Activated T-cell treated with anti-CD3 and anti-CD28 coated beads, Interleukin-2, amount 50 U/mL, for 48 hours (primary cell): ENCODE measurements around the gene CACNG6.
"Not testable (repeated sequence)": the region's sequence is repeated elsewhere in the genome, so short reads cannot be mapped to it uniquely, and the experiment has no call there.

Experiments used
- DNase-seq, 2 experiments: peaks; one replicate each; pipeline ENCODE4 v3.0.0-alpha.2; 2020

CACNG6 gene

GRCh38 chr19:53991224-53992113 lies at the start of gene CACNG6:
TSS of gene CACNG6 (plus strand) at chr19:53991637. CDS start at chr19:53992878, 1,241 bp downstream.
- no peak for DNase-seq

GRCh38 chr19:53942001-53942786 lies 49.2 kb upstream of the CACNG6 start:
- peak; percentile 45 to 48 for DNase-seq

- DNase-seq: no peak
Observed at GRCh38 chr19:53944416-53944815, 47.0 kb upstream of the CACNG6 start.

GRCh38 chr19:53944933-53945332 lies 46.5 kb upstream of the CACNG6 start:
- DNase-seq: no peak

- no peak for DNase-seq
Observed at GRCh38 chr19:53945441-53945840, 46.0 kb upstream of the CACNG6 start.

GRCh38 chr19:53945998-53946397 lies 45.4 kb upstream of the CACNG6 start:
- DNase-seq: no peak

GRCh38 chr19:53947624-53948023 lies 43.8 kb upstream of the CACNG6 start:
- no peak for DNase-seq

- DNase-seq: not testable (repeated sequence)
Observed at GRCh38 chr19:53948611-53949010, 42.8 kb upstream of the CACNG6 start.

GRCh38 chr19:53951436-53951835 lies 40.0 kb upstream of the CACNG6 start:
- no peak for DNase-seq

- no peak for DNase-seq
Observed at GRCh38 chr19:53951947-53952346, 39.5 kb upstream of the CACNG6 start.

- no peak for DNase-seq
Observed at GRCh38 chr19:53953383-53953782, 38.1 kb upstream of the CACNG6 start.

- DNase-seq: no peak
Observed at GRCh38 chr19:53957448-53958167, 33.8 kb upstream of the CACNG6 start.

- no peak for DNase-seq
Observed at GRCh38 chr19:53958168-53958571, 33.3 kb upstream of the CACNG6 start.

- DNase-seq: no peak
Observed at GRCh38 chr19:53958823-53959757, 32.3 kb upstream of the CACNG6 start.

GRCh38 chr19:53960187-53960586 lies 31.2 kb upstream of the CACNG6 start:
- DNase-seq: no peak

GRCh38 chr19:53960886-53961285 lies 30.6 kb upstream of the CACNG6 start:
- DNase-seq: no peak

- no peak for DNase-seq
Observed at GRCh38 chr19:53961523-53962356, 29.7 kb upstream of the CACNG6 start.

- DNase-seq: no peak
Observed at GRCh38 chr19:53962887-53963431, 28.5 kb upstream of the CACNG6 start, which contains the start of gene CACNG8. TSS of gene CACNG8 (plus strand) at chr19:53962937.

- DNase-seq: no peak
Observed at GRCh38 chr19:53965091-53965490, 26.3 kb upstream of the CACNG6 start.

- no peak for DNase-seq
Observed at GRCh38 chr19:53966931-53967330, 24.5 kb upstream of the CACNG6 start.

GRCh38 chr19:53969366-53969765 lies 22.1 kb upstream of the CACNG6 start:
- DNase-seq: no peak
